Measurements from ENCODE around the gene RESF1.
A peak's percentile ranks its signal among the peaks of the same experiment; 100 is the strongest.

RESF1 gene

DNA sequence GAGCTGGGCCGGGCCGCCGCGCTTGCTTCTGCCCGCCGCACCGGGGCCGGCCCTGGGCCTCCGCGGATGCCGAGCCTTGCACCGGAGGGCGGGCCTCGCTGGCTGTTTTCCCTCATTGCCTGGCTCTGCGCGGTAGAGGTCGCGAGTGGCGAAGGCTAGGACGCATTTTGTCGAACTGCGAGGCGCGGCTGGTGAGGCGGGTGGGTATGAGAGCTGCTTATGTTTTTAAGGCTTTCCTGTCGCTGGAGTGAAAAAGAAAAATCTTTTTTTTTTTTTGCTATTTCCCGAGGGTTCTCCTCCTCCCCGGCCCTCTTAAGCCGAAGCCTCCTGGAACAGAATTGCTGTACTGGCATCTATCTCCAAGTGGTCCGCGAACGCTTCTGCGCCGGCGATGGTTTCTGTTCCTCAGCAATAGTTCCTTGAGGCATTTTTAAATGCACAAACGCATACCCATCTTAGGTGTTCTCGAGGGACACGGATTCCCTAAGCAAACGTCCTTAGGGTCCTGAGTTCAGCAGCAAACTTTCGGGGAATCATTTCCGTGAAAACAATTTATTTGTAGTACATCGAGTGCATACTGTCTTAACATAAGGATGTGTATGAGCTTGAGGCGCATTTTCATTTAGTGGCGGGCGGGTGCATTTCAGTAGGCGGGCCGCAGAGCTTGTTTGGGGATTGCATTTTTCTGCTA is 631 bp downstream of the RESF1 start:
- DNase-seq = peak; percentile 67

GRCh38 chr12:31961137-31961536 is 1.9 kb downstream of the RESF1 start:
- DNase-seq = no peak

DNA sequence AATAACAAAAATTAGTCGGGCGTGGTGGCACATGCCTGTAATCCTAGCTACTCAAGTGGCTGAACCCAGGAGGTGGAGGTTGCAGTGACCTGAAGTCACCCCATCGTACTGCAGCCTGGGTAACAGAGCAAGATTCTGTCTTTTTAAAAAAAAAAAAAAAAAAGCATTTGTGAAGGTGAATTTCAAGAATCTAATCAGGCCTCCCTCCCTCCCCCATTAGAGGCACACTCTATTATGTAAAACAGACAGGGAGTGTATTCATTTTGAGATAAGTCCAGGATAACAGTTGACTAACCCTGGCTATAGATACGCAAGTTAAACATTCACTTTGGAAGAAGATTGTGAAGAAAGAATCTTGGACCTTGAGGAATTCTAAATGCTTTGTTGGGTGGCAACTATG is 2.9 kb downstream of the RESF1 start:
- no peak for DNase-seq

- DNase-seq = no peak
Observed at GRCh38 chr12:31964280-31964679, 5.1 kb downstream of the RESF1 start.

DNA sequence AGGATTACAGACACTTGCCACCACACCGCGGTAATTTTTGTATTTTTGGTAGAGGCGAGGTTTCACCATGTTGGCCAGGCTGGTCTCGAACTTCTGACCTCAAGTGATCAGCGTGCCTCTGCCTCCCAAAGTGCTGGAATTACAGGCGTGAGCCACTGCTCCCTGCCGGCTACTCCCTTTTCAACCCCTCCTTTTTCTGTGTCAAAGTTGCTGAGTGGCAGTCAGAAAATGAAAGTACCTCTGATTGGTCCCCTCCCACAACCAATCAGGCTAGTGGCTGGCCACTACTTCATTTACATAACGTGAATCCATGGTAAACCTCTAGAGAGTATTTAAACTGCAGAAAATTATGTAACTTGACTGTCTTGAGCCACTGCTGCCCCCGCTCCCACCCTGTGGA is 5.9 kb downstream of the RESF1 start:
- no peak for DNase-seq

GRCh38 chr12:31966558-31967205 is 7.5 kb downstream of the RESF1 start:
- no peak for DNase-seq

DNA sequence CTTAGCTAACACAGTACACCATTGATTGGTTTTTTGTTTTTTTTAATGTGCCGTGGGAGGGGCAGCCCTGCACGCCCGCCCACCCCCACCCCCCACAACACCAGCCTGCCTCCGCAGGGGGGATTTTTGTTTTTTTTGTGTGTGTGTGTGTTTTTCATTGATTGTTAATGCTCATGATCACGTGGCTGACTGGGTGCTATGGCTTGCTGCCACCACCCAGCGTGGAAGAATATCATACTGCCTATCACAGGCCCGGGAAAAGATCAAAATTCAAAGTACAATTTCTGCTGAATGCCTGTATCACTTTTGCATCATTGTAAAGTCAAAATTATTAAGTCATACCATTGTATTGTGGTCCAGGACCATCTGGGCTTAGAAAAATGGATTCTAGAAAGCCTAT is 8.3 kb downstream of the RESF1 start:
- DNase-seq = no peak

DNA sequence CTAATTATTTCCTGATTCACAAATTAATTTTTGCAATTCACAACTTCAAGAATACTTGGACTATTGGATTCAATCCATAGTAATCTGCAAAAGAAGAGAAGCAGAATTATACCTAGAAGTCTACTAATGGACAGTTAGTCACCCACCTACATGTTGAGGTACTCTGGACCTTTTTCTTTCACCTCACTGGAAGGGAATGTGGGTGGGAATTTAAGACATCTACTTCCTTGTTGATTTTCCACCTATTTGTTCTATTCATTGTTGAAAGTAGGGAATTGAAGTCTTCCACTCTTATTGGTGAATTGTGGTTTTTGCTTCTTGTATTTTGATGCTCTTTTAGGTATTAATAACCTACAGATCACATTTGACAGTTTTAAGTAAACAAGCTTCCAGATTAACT is 11.0 kb downstream of the RESF1 start:
- DNase-seq = no peak

GRCh38 chr12:31973818-31974217 is 14.6 kb downstream of the RESF1 start:
- no peak for DNase-seq

DNA sequence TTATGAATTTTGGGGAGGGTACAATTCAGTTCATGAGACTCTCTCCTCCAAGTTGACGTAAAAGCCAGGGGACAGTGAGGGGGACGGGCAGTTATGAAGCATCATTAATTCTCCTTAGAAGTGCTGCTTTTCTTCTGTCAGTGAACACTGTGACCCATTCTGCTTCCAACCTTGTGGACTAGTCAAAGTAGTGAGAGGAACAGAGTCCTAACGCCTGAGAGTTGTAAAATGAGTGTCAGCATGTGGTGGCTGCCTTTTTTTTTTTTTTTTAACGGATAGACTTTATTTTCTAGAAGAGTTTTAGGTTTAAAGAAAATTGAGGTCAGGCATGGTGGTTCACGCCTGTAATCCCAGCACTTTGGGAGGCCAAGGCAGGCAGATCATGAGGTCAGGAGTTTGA is 15.5 kb downstream of the RESF1 start:
- DNase-seq = no peak

GRCh38 chr12:31984806-31985591 is 25.8 kb downstream of the RESF1 start:
- peak; percentile 53 for DNase-seq

DNA sequence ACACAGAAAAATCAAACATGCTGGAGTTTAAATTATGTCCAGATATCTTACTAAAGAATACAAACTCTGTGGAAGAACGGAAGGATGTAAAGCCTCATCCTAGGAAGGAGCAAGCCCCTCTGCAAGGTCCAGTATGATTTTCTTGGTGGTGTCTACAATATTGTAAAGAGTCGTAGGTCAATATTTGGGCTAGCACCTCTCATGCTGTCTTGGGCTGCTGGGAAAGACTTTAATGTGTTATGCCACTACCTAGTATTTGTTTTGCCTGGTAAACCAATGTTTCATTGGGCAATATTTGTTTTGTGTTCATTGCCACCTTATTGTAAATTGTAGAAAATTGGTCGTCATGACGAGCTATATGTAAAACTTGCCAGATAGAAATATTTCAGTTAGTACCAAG is 26.6 kb downstream of the RESF1 start:
- no peak for DNase-seq

GRCh38 chr12:31989571-31990362 is 30.6 kb downstream of the RESF1 start:
- DNase-seq = peak; percentile 42

DNA sequence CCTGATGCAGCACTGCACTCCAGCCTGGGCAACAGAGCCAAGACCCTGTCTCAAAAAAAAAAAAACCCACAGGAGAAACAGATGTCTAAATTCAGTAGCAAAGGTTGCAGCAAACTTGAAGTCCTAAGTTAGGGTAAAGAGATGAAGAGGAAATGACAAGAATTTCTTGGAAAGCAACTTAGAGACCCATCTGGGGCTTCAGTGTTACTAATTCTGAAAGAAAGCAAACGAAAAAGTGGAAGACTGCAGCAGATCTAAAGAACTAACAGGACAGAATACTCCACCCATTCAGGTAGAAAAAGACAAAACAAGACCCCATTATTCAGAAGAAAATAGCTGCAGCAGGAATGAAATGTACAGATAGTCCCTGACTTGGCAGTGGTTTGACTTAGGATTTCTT is 31.9 kb downstream of the RESF1 start:
- peak; percentile 78 for DNase-seq

GRCh38 chr12:31991815-31992214 is 32.6 kb downstream of the RESF1 start:
- peak; percentile 46 for DNase-seq

DNA sequence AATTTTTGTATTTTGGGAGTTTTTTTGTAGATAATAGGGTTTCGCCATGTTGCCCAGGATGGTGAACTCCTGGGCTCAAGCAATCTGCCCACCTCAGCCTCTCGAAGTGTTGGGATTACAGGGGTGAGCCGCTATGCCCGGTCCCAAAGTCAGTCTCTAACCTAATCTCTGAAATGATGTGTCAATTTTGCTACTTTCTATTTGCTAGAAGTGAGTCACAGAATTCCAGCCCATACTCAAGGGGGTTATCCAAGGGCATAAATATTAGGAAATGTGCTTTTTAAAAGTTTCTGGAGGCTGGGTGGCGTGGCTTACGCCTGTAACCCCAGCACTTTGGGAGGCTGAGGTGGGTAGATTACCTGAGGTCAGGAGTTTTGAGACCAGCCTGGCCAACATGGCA is 40.5 kb downstream of the RESF1 start:
- DNase-seq = no peak

GRCh38 chr12:32000373-32001005 is 41.3 kb downstream of the RESF1 start:
- DNase-seq = no peak

DNA sequence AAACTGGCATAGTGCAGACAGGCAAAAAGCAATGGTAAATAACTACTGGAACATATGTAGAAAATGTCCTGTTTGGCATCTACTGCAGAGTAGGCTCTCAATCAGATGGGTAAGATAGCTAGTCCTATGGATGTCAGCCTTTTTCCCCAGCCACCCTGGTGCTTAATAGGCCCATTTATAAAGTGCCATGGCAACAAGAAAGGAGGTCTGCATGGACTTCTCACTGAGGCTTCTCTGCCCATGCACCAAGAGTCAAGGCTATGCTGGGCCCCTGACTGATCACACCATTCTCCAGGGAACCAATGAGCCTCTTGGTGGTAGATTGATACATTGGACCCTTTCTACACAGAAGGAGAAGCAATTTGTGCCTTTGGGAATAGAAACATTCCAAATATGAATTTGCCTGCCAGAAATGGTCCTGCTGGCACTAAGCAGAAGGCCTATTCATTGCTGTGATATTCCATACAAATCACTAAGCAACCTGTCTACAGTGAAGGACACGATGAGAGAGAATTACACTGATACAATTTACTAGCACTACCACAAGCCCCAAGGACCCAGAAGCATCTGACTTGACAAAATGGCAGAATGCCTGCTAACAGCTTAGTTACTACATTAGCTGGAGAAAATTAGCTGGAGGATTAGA is 43.8 kb downstream of the RESF1 start:
- no peak for DNase-seq

GRCh38 chr12:32003654-32004053 is 44.4 kb downstream of the RESF1 start:
- DNase-seq = no peak

GRCh38 chr12:32005496-32006125 is 46.4 kb downstream of the RESF1 start:
- DNase-seq = no peak
